CD14-positive monocyte (primary cell): ENCODE measurements around the gene PCED1B. TPM values are rescaled to one million over a fixed set of nuclear protein-coding genes. Genes with fewer than 3 reads are reported as not detected.

Experiments
- DNase-seq, 3 donors: peaks; one replicate each; pipeline ENCODE4 v3.0.0-alpha.2; 2011 to 2022
- H2AFZ ChIP-seq: 2 replicates; pipeline ENCODE4 v1.6.0; 2012; ENCODE audit warnings: mild to moderate bottlenecking, low read depth, low read length, inconsistent platforms; ENCODE audit not compliant: insufficient read depth, poor library complexity, severe bottlenecking
- H3K27ac ChIP-seq, 2 donors: 1 replicate in 1 of 2; 2 replicates in 1 of 2; pipeline ENCODE4 v1.5.1; 2012 to 2013; ENCODE audit warnings: low read length in 2 of 2, control low read depth in 1 of 2, inconsistent platforms in 1 of 2, low read depth in 1 of 2, mild to moderate bottlenecking in 1 of 2
- H3K27me3 ChIP-seq, 2 donors: one replicate each; pipeline versions ENCODE4 v1.6.0 to v1.6.1; 2011 to 2013; ENCODE audit warnings: low read length in 2 of 2; ENCODE audit not compliant: control insufficient read depth in 2 of 2, insufficient read depth in 2 of 2
- H3K36me3 ChIP-seq, 2 donors: replicated peaks in 1 of 2; 1 replicate in 1 of 2; 2 replicates in 1 of 2; pipeline versions ENCODE4 v1.5.1 to v1.6.1; 2012 to 2013; ENCODE audit warnings: low read length in 2 of 2, control low read depth in 1 of 2, inconsistent platforms in 1 of 2, mild to moderate bottlenecking in 1 of 2; ENCODE audit not compliant: insufficient read depth in 2 of 2, control insufficient read depth in 1 of 2
- H3K4me1 ChIP-seq, 2 donors: 1 replicate in 1 of 2; 2 replicates in 1 of 2; pipeline versions ENCODE4 v1.5.1 to v1.6.1; 2012 to 2013; ENCODE audit warnings: low read length in 2 of 2, control low read depth in 1 of 2, inconsistent platforms in 1 of 2, mild to moderate bottlenecking in 1 of 2, moderate library complexity in 1 of 2; ENCODE audit not compliant: insufficient read depth in 2 of 2, control insufficient read depth in 1 of 2
- H3K4me2 ChIP-seq: replicated peaks from 2 replicates; pipeline ENCODE3; 2012; ENCODE audit warnings: low read length, moderate library complexity, mild to moderate bottlenecking; ENCODE audit not compliant: poor library complexity, severe bottlenecking; ENCODE audit errors: extremely low read depth
- H3K4me3 ChIP-seq, 3 experiments: fragments of 200-600 bp in 1 of 3; sonication (generic) in 1 of 3; replicated peaks in 1 of 3; 1 replicate in 2 of 3; 2 replicates in 1 of 3; pipeline ENCODE4 v1.5.1; 2011 to 2013; ENCODE audit warnings: low read length in 3 of 3, mild to moderate bottlenecking in 3 of 3, control low read depth in 2 of 3, low read depth in 2 of 3, inconsistent platforms in 1 of 3, moderate library complexity in 1 of 3
- H3K79me2 ChIP-seq: 2 replicates; pipeline ENCODE4 v1.6.0; 2012; ENCODE audit warnings: mild to moderate bottlenecking, control low read depth, inconsistent platforms, low read length, moderate library complexity; ENCODE audit not compliant: insufficient read depth
- H3K9ac ChIP-seq: 2 replicates; pipeline ENCODE4 v1.6.0; 2017; ENCODE audit warnings: low read length, mild to moderate bottlenecking; ENCODE audit not compliant: insufficient read depth, poor library complexity, severe bottlenecking
- H3K9me3 ChIP-seq, 2 donors: replicated peaks in 1 of 2; 1 replicate in 1 of 2; 2 replicates in 1 of 2; pipeline versions ENCODE4 v1.5.1 to v1.6.1; 2012 to 2013; ENCODE audit warnings: low read length in 2 of 2, control low read depth in 1 of 2; ENCODE audit not compliant: control insufficient read depth in 1 of 2, insufficient read depth in 1 of 2
- H4K20me1 ChIP-seq: 2 replicates; pipeline ENCODE4 v1.6.0; 2012; ENCODE audit warnings: mild to moderate bottlenecking, low read length, control low read depth, moderate library complexity; ENCODE audit not compliant: insufficient read depth
- H3K27ac Mint-ChIP-seq, 7 donors: one replicate each; pipeline ENCODE4 v1.8.0; 2020; ENCODE audit warnings: mild to moderate bottlenecking in 7 of 7, mixed read lengths in 7 of 7, moderate library complexity in 6 of 7, inconsistent platforms in 2 of 7
- H3K27me3 Mint-ChIP-seq, 3 donors: one replicate each; pipeline ENCODE4 v1.8.0; 2021 to 2022; ENCODE audit warnings: low read depth in 3 of 3, mild to moderate bottlenecking in 3 of 3, mixed read lengths in 3 of 3, moderate library complexity in 3 of 3, inconsistent platforms in 1 of 3
- H3K36me3 Mint-ChIP-seq, 2 donors: one replicate each; pipeline ENCODE4 v1.8.0; 2020; ENCODE audit warnings: mixed read lengths in 2 of 2, inconsistent platforms in 1 of 2, mild to moderate bottlenecking in 1 of 2
- H3K4me1 Mint-ChIP-seq: one replicate; pipeline ENCODE4 v1.8.0; 2020; ENCODE audit warnings: mild to moderate bottlenecking, mixed read lengths
- H3K4me3 Mint-ChIP-seq, 2 donors: one replicate each; pipeline ENCODE4 v1.8.0; 2020; ENCODE audit warnings: mild to moderate bottlenecking in 2 of 2, mixed read lengths in 2 of 2, moderate library complexity in 1 of 2
- H3K9me3 Mint-ChIP-seq, 7 donors: one replicate each; pipeline ENCODE4 v1.8.0; 2020 to 2022; ENCODE audit warnings: mixed read lengths in 7 of 7, mild to moderate bottlenecking in 6 of 7, moderate library complexity in 6 of 7, inconsistent platforms in 2 of 7
- CTCF ChIP-seq: fragments of 200-600 bp; IDR thresholded peaks from one replicate; pipeline ENCODE4 v1.8.0; 2022; ENCODE audit warnings: antibody characterized with exemption, mild to moderate bottlenecking
- WGBS: methylation state at CpG from one replicate; pipeline ENCODE4 v1.1.5; 2013; ENCODE audit warnings: missing lambda C conversion rate; ENCODE audit not compliant: insufficient coverage; 5-methylcytosine and 5-hydroxymethylcytosine counted together
- intact Hi-C, 2 donors: fragments of 100-400 bp; cut with micrococcal nuclease; formaldehyde crosslinking; loops; one replicate each; pipeline versions ENCODE4 v1.15.0 to v1.15.1; 2023
- polyA plus RNA-seq, 3 donors: library from polyadenylated mRNA; depleted of rRNA in 1 of 3; unstranded in 2 of 3; stranded (reverse) in 1 of 3; fragments of 300-500 nt in 2 of 3; fragments of >200 nt in 1 of 3; fragmentation: Illumina TruSeq in 2 of 3; gene quantifications; 1 replicate in 2 of 3; 2 replicates in 1 of 3; pipeline ENCODE4 v1.2.3, GENCODE V29; 2012 to 2021
- small RNA-seq: library from RNA; depleted of rRNA; stranded (forward); fragments of <200 nt; gene quantifications from one replicate; pipeline ENCODE3, GENCODE V24; 2012; ENCODE audit warnings: low read depth; ENCODE audit not compliant: insufficient read length

PCED1B gene
- polyA plus RNA-seq, 3 donors, result 0.10 to 0.65 TPM; not detected in 1

GRCh38 chr12:47282206-47282605 is 202.8 kb downstream of the PCED1B start:
- Mint-ChIP-seq H3K36me3 (no peaks in the 10 kb centered on the region), H3K9me3 (peaks cover 0 to 5% (median 0%) of the 10 kb centered on the region in 7 donors), H3K27me3 (peaks cover 0 to 4% (median 0%) of the 10 kb centered on the region in 3 donors), H3K27ac (no peak overlapping the region), H3K4me1 (peaks cover 19% of the 10 kb centered on the region), H3K4me3 (no peak overlapping the region)
- Histone ChIP-seq H2AFZ (no peak overlapping the region), H3K4me3 (no peak overlapping the region), H3K27me3 (no peaks in the 10 kb centered on the region), H4K20me1 (no peaks in the 10 kb centered on the region), H3K4me1 (peaks cover 15 to 16% of the 10 kb centered on the region in 2 donors), H3K9me3 (no peaks in the 10 kb centered on the region), H3K9ac (no peak overlapping the region), H3K27ac (no peak overlapping the region), H3K4me2 (no peak overlapping the region), H3K36me3 (no peaks in the 10 kb centered on the region), H3K79me2 (no peaks in the 10 kb centered on the region)
- no peak for TF ChIP-seq CTCF
- intact Hi-C loops, result no loop called here
- WGBS, result 100% methylated on average over 3 of the region's 4 CpGs
- no peak for DNase-seq

Small RNAs within 50 kb of the gene (small RNA-seq; reads per million reads assigned to genes)
- gene MIR4698, result not detected

Other genes with a start within 250 kb of the PCED1B start
- under 1 TPM; 0.14 to 0.77 (median 0.21) TPM for gene AMIGO2, start 338 bp downstream of the PCED1B start, polyA plus RNA-seq